Bone marrow (tissue), 2 donors: ENCODE data around the gene XYLT1.
"Not testable (repeated sequence)": the region's sequence is repeated elsewhere in the genome, so short reads cannot be mapped to it uniquely, and the experiment has no call there.

Experiments used
- DNase-seq, 2 donors: peaks; one replicate each; lab custom pipeline; 2025; lab: John Stamatoyannopoulos, UW

XYLT1 gene

DNA sequence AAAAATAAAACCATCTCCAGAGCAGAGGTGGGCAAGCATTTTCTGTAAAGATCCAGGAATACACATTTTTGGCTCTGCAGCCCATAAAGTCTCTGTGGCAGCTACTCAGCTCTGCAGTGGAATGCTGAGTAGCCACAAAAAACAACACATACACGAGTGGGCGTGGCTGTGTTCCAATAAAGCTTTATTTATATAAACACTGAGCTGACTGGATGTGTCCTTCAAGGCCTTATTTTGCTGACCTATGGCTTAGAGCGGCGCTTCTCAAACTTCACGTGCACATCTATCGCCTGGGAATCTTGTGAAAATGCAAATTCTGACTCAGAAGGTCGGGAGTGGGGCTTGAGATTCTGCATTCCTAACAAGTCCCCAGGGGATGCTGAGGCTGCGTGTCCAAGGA, 39.7 kb downstream of the XYLT1 start:
- no peak for DNase-seq

DNA sequence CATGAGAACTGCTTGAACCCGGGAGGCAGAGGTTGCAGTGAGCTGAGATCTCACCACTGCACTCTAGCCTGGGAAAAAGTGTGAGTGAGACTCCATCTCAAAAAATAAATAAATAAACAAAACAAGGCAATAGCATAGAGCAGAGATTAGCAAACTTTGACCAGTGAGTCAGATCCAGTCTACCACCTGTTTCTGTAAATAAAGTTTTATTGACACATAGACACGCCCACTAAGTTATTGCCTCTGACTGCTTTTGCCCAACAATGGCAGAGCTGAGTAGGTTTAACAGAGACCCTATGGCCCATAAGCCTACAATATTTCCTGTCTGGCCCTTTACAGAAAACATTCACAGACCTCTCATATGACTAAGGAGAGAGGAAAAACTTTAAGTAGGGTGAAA, 44.3 kb downstream of the XYLT1 start:
- no peak for DNase-seq

GRCh38 chr16:17424771-17425170, 46.0 kb downstream of the XYLT1 start:
- DNase-seq = no peak

- no peak for DNase-seq
Observed at GRCh38 chr16:17423221-17423620, 47.5 kb downstream of the XYLT1 start.

DNA sequence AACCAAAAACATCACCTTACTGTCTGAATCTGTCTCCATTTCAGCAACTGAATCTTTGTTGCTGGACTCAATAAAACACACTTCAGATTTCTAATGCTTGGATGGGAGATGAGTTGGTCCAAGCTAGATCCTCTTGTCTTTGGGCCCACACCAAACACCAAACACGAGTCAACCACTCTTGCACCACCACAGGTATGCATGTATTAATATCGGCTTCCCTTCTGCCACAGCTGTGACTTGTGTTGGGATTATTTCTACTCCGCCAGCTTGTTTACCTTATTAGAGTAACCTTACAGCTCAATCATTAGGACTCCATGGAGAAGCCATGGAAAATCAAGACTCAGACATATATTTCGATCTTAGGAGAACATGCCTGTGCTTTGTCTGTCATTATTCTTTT, 49.9 kb downstream of the XYLT1 start:
- no peak for DNase-seq

DNA sequence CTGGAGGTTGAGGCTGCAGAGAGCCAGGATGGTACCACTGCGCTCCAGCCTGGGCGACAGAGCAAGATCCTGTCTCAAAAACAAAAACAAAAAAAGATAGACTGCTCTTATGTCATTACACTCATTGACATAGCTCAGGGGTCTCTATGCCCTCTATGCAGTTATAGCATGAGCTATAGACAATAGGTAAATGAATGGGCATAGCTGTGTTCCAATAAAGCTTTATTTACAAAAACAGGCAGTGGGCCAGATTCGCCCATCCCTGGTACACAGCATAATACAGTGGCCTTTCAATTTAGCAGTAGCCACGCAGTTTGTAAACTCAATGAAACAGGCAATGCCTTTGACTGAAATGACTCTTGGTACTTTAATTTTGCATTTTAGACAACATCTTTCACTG, 51.5 kb downstream of the XYLT1 start:
- no peak for DNase-seq

GRCh38 chr16:17417740-17418139, 53.0 kb downstream of the XYLT1 start:
- DNase-seq = no peak

DNA sequence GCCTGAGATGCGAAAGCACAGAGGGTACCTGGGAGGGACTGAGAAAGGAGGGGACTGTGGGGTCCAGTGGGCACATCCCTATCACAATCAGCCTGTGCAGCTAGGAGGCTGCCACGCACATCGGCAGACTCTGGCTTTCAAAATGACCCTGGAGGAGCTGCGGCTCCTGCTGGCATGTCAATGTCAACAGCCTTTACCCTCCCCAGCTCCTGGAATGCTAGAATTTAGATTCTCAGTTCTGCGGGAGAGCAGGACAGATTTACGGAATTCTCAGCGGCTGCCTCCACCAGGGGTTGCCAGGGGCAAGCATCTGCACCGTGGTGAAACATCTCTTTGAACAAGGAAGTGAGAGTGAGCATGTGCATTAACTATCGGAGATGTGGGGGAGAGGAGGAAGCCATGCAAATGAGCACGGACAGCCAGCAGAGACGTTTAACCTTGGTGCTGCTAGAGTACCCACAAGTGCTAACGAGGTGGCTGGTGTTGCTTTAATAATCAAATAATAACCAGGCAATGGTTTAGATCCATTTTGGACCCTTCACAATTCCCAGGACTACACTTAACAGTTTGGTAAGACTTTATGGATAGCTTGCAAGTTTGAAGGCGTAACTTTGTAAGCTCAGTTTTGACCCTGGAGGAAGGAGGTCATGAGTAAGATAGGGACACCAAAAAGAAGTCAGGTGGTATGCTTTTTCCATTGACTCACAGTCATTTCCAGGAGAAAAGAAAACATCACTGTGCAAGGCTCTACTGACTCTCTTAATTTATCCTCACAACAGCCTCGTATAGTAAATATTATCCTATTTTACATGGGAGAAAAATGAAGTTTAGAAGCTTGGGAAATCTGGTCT, 54.1 kb downstream of the XYLT1 start:
- DNase-seq = peak; percentile 24 to 55

DNA sequence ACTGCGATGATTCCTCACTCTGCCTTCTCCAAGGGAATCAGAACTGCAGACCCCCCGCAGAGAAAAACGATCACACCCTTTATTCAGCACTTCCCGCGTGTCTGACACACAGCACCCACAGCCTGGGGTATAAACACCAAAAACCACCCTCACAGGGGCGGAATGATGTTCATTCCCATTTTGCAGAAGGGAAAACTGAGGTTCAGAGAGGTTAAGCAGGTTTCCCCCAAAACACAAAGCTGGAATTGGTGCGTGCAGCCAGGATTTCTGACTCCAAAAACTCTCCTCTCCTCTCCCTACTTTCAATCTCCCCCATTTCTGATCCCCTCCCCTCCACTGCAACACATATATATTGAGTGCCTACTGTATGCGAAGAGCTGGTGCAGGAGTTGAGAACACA, 55.8 kb downstream of the XYLT1 start:
- DNase-seq = no peak

GRCh38 chr16:17414421-17414820, 56.3 kb downstream of the XYLT1 start:
- DNase-seq = peak in 1 of 2 donors; percentile 36

- DNase-seq = no peak
Observed at GRCh38 chr16:17413508-17413907, 57.3 kb downstream of the XYLT1 start.

- no peak for DNase-seq
Observed at GRCh38 chr16:17412791-17413190, 58.0 kb downstream of the XYLT1 start.

DNA sequence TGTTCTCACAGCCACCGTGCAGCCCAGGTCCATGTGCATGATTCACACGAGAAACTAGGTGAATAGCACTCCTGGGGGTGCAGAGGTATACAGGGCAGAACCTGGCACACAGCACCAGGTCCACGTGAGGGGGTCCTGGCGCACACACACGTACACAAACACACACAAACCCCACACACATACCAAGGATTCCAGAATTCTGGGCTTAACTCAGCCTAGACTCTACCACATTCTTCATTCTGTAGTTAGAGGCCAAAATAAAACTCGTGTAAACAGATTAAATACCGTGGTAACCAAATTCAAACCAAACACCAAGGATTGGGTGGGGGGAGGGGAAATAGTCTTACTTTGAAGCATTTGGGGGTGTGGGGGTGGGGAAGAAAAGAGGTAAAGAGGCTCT, 58.5 kb downstream of the XYLT1 start:
- no peak for DNase-seq

DNA sequence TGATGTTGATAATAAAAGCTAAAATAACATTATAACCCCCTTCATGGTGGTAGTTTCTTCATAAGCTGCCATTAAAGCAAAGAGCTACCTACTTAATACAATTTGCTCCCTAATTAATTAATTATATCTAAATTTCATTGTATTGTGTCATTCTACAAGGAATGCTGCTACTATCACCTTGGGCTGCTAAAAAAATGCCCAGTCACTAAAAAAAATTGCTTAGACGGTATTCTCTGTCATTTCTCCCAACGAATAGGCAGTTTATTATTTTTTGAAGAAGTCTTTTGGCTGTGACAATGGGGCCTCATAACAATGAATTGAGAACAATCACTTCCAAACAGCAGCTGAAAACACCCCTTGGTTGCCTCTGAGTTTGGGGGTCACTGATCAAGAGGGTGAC, 59.5 kb downstream of the XYLT1 start:
- DNase-seq = no peak

GRCh38 chr16:17410316-17410715, 60.4 kb downstream of the XYLT1 start:
- not testable (repeated sequence) for DNase-seq

GRCh38 chr16:17409894-17410293, 60.9 kb downstream of the XYLT1 start:
- no peak for DNase-seq

DNA sequence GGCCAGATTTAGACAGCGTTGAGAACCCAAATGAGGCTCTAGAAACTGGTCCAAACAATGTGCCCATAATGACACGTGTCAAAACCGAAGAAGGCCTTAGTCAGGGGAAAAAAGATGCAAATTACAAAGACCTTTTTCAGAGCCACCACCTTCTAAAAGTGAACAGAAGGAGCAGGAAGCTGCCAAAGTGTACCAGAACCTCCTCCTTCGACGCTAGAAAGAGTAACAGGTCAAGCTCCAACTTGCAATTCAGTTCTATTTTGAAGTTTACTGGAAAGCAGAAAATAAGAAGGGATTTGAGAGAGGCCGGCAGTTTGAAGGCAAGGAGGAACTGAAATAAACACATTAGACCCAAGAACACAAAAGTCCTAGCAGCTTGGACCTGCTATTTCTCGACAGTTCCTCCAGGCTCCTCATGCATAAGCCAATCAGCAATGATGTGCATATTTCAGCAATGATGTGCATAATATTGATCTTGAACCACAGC, 61.8 kb downstream of the XYLT1 start:
- DNase-seq = no peak

DNA sequence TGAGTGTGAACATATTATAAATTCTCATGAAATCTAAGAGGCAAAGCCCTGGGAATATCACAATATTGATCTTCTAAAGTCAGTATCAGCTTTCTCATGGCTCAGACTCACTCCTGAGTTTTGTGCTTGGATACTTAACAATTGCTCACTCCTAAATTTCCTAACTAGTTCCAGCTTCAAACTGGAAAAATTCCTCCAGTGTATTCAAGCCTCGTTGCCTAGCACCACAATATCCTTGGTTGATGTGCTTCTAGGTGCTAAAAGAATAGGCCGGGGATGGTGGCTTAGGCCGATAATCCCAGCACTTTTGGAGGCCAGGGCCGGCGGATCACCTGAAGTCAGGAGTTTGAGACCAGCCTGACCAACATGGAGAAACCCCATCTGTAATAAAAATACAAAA, 62.5 kb downstream of the XYLT1 start:
- no peak for DNase-seq

DNA sequence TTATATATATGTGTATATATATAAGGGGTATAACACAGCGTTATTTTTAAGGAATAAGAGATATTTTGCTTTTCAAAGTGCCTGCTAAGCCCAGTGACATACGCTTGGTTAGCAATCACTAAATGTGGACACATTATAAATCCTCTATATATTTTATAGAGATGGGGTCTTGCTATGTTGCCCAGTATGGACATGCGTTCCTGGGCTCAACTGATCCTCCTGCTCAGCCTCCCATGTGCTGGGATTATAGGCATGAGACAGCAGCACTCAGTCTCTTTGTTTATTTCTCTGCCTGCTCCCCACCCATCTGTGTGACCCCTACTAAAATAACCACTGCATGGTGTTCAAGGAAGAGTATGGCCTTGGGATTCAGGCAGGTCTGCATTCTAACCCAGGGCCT, 63.4 kb downstream of the XYLT1 start:
- DNase-seq = no peak

- no peak for DNase-seq
Observed at GRCh38 chr16:17404941-17405689, 65.6 kb downstream of the XYLT1 start.

DNA sequence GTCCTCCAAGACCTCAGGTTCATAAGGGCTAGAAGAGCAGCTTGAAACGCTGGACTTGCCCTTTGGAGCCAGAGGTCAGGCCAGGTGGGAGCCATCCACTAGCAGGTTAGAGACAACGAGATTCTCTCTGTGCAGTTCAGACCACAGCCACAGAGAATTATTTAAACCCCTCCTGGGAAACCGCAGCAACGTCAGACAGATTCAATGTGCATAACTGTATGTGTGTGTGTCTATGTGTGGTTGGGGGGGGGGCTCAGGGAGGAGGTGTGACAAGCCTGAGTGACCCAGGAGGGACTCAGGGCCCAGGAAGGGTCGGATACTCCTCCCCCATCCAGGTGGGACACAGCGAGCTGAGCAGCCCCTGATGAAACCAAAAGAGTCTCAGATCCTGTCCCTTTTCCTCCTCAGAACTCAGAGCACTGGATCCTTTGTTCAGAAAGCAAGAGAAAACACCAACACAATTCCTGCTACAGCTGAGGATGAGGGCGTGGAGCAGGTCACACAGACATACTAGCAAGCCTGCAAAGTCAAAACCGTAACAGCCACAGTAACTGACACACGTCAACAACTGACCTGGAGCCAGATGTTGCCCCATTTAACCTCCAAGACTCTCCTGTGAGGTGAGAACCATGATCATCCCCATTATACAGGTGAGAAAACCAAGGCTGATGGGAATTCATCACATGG, 66.8 kb downstream of the XYLT1 start:
- no peak for DNase-seq

DNA sequence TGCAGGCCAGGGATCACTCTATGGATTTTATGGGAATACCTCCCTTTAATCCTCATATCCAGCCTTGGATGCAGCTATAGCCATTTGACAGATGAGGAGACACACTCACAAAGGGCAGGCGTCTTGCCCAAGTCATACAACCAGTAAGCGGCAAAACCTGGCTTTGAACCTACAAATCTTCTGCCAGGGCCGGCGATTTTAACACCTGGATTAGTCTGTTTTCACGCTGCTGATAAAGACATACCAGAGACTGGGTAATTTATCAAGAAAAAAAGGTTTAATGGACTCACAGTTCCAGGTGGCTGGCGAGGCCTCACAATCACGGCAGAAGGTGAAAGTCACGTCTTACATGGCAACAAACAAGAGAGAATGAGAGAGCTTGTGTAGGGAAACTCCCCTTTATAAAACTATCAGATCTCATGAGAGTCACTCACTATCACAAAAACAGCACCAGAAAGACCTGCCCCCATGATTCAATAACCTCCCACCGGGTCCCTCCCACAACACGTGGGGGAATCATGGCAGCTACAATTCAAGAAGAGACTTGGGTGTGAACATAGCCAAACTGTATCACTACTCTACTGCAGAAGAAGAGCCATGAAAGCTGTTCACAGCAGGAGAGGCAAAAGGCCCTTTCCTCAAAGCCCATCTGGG, 67.5 kb downstream of the XYLT1 start:
- DNase-seq = no peak
